22Rv1 (cell line): ENCODE data around the gene POLA1.

Experiments
- CTCF ChIP-seq: fragments of 450-650 bp; IDR thresholded peaks from 2 replicates; pipeline ENCODE4 v1.5.1; 2017; ENCODE audit warnings: mild to moderate bottlenecking
- ZFX ChIP-seq: fragments of 450-650 bp; IDR thresholded peaks from 2 replicates; pipeline ENCODE4 v1.6.1; 2017; ENCODE audit warnings: antibody characterized with exemption, borderline replicate concordance

GRCh38 chrX:25011589-25012432 lies 318.1 kb downstream of the POLA1 start:
- TF ChIP-seq CTCF (no peak), ZFX (no peak)
